HepG2 (cell line): ENCODE data around the gene UBTD1. TPM values are rescaled to one million over a fixed set of nuclear protein-coding genes. Genes with fewer than 3 reads are reported as not detected.

ENCODE experiments used
- ELF3 ChIP-seq: IDR thresholded peaks from 2 replicates; pipeline ENCODE4 v1.6.1; 2016; ENCODE audit warnings: missing genetic modification reagents, missing compliant biosample characterization
- MAFK ChIP-seq, 2 experiments: IDR thresholded peaks in 1 of 2; conservative IDR thresholded peaks in 1 of 2; 2 replicates each; pipeline ENCODE4 v1.6.1; 2011; ENCODE audit warnings: improper control_type of control experiment in 2 of 2, low read length in 2 of 2
- TEAD3 ChIP-seq: optimal IDR thresholded peaks from 2 replicates; pipeline ENCODE3; 2016; ENCODE audit warnings: borderline replicate concordance
- XRCC5 ChIP-seq: fragments of 200-400 bp; formaldehyde crosslinking; optimal IDR thresholded peaks from 2 replicates; pipeline ENCODE3; 2017; ENCODE audit warnings: mild to moderate bottlenecking, low read length
- ZNF354B ChIP-seq: sonication (generic); formaldehyde crosslinking; IDR thresholded peaks from 2 replicates; pipeline ENCODE4 v1.8.0; 2022; ENCODE audit warnings: mild to moderate bottlenecking, missing genetic modification reagents
- polyA plus RNA-seq, 8 experiments: library from polyadenylated mRNA; depleted of rRNA in 3 of 8; stranded (reverse) in 7 of 8; unstranded in 1 of 8; fragments of >200 nt; fragmentation: Illumina TruSeq in 4 of 8; extraction: Trizol in 4 of 8; gene quantifications; 2 replicates each; pipeline versions ENCODE4 v1.2.1 to v1.2.3, GENCODE V29; 2011 to 2016; ENCODE audit warnings: low read depth in 4 of 8, missing spikeins in 1 of 8, mixed read lengths in 1 of 8; ENCODE audit not compliant: insufficient read depth in 1 of 8
- total RNA-seq, 5 experiments: library from RNA; depleted of rRNA; stranded (reverse); fragments of >200 nt; fragmentation: Illumina TruSeq; extraction: Trizol; gene quantifications; 2 replicates each; pipeline ENCODE4 v1.2.3, GENCODE V29; 2016; ENCODE audit warnings: low read depth in 1 of 5
- TF ChIP-seq, protein P1 (sequence below): sonication (generic); formaldehyde crosslinking; IDR thresholded peaks from 2 replicates; pipeline ENCODE4 v1.5.1; 2020; ENCODE audit warnings: mild to moderate bottlenecking, missing genetic modification reagents, moderate library complexity
- TF ChIP-seq, protein P2 (sequence below): conservative IDR thresholded peaks from 2 replicates; pipeline ENCODE4 v1.6.1; 2018; ENCODE audit warnings: missing genetic modification reagents
- TF ChIP-seq, protein P3 (sequence below): sonication (generic); formaldehyde crosslinking; IDR thresholded peaks from 2 replicates; pipeline ENCODE4 v1.5.1; 2020; ENCODE audit warnings: mild to moderate bottlenecking, missing genetic modification reagents
- TF ChIP-seq, protein P4 (sequence below), 2 experiments: fragments of 450-650 bp in 1 of 2; sonication (generic) in 1 of 2; formaldehyde crosslinking in 1 of 2; IDR thresholded peaks; 2 replicates each; pipeline versions ENCODE4 v1.6.1 to v1.8.0; 2016 to 2022; ENCODE audit warnings: antibody characterized with exemption in 1 of 2, mild to moderate bottlenecking in 1 of 2, missing genetic modification reagents in 1 of 2

UBTD1 gene
- total and polyA plus RNA-seq, 2 of the 13 experiments (the other 11 are each of a cell fraction or from before 2014, with no cell fraction given) = 7.9 to 10.0 TPM

DNA sequence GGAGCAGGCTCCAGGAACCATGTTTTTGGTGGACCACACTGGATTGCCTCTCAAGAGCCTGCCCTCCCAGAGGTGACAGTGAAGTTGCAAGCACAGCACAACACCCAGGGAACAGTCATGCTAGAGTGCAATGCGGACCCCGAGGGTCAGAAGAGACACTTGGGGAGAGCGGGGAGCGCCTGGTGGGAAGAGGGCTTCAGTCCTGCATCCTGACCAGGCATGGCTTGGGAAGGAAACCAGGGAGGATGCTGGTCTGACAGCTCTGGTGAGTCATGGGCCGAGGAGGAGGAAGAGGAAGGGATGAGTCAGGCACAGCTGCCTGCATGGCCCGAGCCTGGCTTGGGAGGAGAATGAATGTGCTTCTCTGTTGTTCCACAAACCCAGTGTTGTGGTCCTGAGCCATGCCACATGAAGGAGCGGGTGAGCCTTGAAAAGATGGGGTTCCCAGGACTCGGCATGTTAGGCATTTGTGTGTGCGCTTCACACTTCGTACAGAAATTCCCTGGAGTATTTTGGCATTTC is 44.4 kb downstream of the UBTD1 start (continued):
- TF ChIP-seq, protein P1, sequence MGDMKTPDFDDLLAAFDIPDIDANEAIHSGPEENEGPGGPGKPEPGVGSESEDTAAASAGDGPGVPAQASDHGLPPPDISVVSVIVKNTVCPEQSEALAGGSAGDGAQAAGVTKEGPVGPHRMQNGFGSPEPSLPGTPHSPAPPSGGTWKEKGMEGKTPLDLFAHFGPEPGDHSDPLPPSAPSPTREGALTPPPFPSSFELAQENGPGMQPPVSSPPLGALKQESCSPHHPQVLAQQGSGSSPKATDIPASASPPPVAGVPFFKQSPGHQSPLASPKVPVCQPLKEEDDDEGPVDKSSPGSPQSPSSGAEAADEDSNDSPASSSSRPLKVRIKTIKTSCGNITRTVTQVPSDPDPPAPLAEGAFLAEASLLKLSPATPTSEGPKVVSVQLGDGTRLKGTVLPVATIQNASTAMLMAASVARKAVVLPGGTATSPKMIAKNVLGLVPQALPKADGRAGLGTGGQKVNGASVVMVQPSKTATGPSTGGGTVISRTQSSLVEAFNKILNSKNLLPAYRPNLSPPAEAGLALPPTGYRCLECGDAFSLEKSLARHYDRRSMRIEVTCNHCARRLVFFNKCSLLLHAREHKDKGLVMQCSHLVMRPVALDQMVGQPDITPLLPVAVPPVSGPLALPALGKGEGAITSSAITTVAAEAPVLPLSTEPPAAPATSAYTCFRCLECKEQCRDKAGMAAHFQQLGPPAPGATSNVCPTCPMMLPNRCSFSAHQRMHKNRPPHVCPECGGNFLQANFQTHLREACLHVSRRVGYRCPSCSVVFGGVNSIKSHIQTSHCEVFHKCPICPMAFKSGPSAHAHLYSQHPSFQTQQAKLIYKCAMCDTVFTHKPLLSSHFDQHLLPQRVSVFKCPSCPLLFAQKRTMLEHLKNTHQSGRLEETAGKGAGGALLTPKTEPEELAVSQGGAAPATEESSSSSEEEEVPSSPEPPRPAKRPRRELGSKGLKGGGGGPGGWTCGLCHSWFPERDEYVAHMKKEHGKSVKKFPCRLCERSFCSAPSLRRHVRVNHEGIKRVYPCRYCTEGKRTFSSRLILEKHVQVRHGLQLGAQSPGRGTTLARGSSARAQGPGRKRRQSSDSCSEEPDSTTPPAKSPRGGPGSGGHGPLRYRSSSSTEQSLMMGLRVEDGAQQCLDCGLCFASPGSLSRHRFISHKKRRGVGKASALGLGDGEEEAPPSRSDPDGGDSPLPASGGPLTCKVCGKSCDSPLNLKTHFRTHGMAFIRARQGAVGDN = peak; percentile 47
- TF ChIP-seq, protein P2, sequence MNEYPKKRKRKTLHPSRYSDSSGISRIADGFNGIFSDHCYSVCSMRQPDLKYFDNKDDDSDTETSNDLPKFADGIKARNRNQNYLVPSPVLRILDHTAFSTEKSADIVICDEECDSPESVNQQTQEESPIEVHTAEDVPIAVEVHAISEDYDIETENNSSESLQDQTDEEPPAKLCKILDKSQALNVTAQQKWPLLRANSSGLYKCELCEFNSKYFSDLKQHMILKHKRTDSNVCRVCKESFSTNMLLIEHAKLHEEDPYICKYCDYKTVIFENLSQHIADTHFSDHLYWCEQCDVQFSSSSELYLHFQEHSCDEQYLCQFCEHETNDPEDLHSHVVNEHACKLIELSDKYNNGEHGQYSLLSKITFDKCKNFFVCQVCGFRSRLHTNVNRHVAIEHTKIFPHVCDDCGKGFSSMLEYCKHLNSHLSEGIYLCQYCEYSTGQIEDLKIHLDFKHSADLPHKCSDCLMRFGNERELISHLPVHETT (CRISPR knock-in tag) = no peak
- peak; percentile 25 for TF ChIP-seq XRCC5
- TF ChIP-seq ZNF354B (CRISPR knock-in tag) = no peak
- TF ChIP-seq, protein P3, sequence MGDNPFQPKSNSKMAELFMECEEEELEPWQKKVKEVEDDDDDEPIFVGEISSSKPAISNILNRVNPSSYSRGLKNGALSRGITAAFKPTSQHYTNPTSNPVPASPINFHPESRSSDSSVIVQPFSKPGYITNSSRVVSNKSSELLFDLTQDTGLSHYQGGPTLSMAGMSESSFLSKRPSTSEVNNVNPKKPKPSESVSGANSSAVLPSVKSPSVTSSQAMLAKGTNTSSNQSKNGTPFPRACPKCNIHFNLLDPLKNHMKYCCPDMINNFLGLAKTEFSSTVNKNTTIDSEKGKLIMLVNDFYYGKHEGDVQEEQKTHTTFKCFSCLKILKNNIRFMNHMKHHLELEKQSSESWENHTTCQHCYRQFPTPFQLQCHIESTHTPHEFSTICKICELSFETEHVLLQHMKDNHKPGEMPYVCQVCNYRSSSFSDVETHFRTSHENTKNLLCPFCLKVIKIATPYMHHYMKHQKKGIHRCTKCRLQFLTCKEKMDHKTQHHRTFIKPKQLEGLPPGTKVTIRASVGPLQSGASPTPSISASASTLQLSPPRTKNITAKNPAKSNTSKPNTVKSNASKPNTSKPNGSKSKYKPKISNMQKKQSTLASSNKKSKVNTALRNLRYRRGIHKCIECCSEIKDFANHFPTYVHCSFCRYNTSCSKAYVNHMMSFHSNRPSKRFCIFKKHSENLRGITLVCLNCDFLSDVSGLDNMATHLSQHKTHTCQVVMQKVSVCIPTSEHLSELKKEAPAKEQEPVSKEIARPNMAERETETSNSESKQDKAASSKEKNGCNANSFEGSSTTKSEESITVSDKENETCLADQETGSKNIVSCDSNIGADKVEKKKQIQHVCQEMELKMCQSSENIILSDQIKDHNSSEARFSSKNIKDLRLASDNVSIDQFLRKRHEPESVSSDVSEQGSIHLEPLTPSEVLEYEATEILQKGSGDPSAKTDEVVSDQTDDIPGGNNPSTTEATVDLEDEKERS (CRISPR knock-in tag) = no peak
- peak; percentile 32; the same call in 1 of the 2 replicates for TF ChIP-seq ELF3 (CRISPR knock-in tag)
- TF ChIP-seq TEAD3 (CRISPR knock-in tag) = peak; percentile 18
- TF ChIP-seq MAFK (conservative IDR thresholded peaks at IDR 0.05 in 1 of 2, IDR thresholded peaks at IDR 0.05 in 1 of 2; ENCODE audit: low read length in 2 of 2) = no peak
- TF ChIP-seq, protein P4, sequence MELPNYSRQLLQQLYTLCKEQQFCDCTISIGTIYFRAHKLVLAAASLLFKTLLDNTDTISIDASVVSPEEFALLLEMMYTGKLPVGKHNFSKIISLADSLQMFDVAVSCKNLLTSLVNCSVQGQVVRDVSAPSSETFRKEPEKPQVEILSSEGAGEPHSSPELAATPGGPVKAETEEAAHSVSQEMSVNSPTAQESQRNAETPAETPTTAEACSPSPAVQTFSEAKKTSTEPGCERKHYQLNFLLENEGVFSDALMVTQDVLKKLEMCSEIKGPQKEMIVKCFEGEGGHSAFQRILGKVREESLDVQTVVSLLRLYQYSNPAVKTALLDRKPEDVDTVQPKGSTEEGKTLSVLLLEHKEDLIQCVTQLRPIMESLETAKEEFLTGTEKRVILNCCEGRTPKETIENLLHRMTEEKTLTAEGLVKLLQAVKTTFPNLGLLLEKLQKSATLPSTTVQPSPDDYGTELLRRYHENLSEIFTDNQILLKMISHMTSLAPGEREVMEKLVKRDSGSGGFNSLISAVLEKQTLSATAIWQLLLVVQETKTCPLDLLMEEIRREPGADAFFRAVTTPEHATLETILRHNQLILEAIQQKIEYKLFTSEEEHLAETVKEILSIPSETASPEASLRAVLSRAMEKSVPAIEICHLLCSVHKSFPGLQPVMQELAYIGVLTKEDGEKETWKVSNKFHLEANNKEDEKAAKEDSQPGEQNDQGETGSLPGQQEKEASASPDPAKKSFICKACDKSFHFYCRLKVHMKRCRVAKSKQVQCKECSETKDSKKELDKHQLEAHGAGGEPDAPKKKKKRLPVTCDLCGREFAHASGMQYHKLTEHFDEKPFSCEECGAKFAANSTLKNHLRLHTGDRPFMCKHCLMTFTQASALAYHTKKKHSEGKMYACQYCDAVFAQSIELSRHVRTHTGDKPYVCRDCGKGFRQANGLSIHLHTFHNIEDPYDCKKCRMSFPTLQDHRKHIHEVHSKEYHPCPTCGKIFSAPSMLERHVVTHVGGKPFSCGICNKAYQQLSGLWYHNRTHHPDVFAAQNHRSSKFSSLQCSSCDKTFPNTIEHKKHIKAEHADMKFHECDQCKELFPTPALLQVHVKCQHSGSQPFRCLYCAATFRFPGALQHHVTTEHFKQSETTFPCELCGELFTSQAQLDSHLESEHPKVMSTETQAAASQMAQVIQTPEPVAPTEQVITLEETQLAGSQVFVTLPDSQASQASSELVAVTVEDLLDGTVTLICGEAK (IDR thresholded peaks at IDR 0.05) = no peak
- TF ChIP-seq, protein P4 (CRISPR knock-in tag; IDR thresholded peaks at IDR 0.05) = no peak
